Mammary epithelial cell (primary cell): ENCODE data around the gene PRM3.

Experiments
- CTCF ChIP-seq, 2 donors: IDR thresholded peaks in 1 of 2; conservative IDR thresholded peaks in 1 of 2; 2 replicates each; pipeline ENCODE4 v1.5.1; 2011 to 2012; ENCODE audit warnings: inconsistent platforms in 2 of 2, low read length in 2 of 2, mild to moderate bottlenecking in 2 of 2, control low read depth in 1 of 2, low read depth in 1 of 2; ENCODE audit not compliant: insufficient read depth in 1 of 2; ENCODE audit errors: extremely low read depth in 1 of 2
- EZH2 ChIP-seq: IDR thresholded peaks from 2 replicates; pipeline ENCODE4 v1.6.1; 2012; ENCODE audit warnings: low read length, inconsistent platforms, borderline replicate concordance

GRCh38 chr16:11298143-11298900 lies 24.9 kb upstream of the PRM3 start:
- no peak for TF ChIP-seq CTCF (conservative IDR thresholded peaks at IDR 0.05 in 1 of 2, IDR thresholded peaks at IDR 0.05 in 1 of 2; ENCODE audit: extremely low read depth in 1 of 2, insufficient read depth in 1 of 2, low read depth in 1 of 2, low read length in 2 of 2)
- no peak for TF ChIP-seq EZH2
